HG03095 (cell line): ENCODE results near the gene WNT8B.

Experiments
- ATAC-seq: cut with Tn5 transposase; IDR thresholded peaks from one replicate; pipeline ENCODE4 v1.9.1; 2021; ENCODE audit warnings: moderate library complexity; ENCODE audit not compliant: unreplicated experiment

WNT8B gene

DNA sequence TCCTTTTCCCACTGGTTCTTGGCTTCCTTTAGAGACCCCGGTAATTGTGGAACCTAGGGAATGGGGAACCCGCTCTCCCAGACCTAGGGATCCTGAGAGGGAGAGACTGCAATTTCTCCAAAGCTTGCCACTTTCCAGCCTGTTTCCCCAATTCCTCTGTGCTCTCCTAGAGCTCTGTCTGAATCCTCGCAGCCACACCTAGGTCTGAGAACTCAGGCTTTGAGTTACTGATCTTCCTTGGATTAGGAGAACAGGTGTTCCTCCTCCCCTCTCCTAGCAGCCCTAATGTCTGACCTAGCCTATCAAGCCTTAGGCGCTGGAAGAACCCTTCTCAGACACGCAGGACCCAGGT, 20.0 kb downstream of the WNT8B start:
- ATAC-seq = no peak

GRCh38 chr10:100483876-100484666, 21.3 kb downstream of the WNT8B start:
- no peak for ATAC-seq

DNA sequence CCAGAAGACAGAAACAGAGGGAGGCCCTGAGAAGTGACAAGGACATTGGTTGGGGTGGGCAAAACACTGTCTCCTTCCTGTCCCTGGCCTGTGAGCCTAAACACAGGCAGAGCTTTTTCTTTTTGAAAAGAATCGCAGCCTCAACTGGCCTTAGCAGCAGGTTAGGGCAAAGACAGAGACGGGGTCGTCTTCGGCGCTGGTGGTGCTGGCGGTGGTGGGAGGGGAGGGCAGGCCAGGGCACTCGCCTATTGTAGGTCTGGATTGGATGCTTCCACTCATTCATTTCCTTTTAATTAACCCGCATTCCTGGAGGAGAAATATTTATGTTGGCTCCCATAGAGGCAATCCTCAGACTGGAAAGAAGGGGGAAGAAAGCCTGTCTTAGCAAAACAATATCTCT, 22.6 kb downstream of the WNT8B start:
- no peak for ATAC-seq

GRCh38 chr10:100485801-100486495, 23.1 kb downstream of the WNT8B start:
- ATAC-seq = no peak

DNA sequence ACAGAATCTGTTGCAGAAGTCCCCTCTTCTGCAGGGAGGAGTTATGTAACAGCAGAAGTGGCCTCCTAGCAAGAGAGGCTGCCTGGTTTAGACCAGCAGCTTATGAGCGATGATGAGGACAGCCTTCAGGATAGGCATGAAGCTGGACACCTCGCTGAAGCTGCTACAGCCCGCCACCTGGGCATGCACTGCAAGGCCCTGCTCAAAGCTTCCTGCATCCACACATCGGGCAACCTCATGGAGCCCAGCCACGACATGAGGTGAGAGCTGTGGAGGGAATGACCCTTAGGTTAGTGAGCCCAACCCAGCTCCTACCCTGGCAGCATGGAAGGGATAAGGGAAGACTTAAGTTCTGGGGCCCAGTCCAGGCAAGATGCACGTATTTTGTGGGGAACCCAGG, 24.7 kb downstream of the WNT8B start:
- ATAC-seq = no peak

DNA sequence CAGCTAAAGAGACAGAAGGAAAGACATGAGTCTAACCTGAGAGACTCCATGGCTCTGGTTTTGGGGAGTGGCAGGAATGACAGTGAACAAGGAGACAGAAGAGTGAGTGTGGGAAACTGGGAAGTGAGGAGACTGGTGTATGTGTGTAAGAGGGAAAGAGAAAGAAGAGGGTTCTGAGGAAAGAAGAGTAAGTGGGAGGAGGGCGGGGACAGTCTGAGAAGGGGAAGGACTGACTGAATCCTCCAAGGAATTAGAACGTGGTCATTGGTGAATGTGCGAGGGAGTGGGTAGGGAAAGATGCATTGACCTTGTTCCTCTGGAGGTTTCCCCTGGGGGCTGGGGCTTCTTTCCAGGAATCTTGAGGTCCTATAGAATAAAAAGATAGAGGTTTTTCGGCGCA, 26.6 kb downstream of the WNT8B start:
- no peak for ATAC-seq

- ATAC-seq = no peak
Measured at GRCh38 chr10:100490531-100490930, 27.7 kb downstream of the WNT8B start.

- no peak for ATAC-seq
Measured at GRCh38 chr10:100496567-100496966, 33.8 kb downstream of the WNT8B start.

DNA sequence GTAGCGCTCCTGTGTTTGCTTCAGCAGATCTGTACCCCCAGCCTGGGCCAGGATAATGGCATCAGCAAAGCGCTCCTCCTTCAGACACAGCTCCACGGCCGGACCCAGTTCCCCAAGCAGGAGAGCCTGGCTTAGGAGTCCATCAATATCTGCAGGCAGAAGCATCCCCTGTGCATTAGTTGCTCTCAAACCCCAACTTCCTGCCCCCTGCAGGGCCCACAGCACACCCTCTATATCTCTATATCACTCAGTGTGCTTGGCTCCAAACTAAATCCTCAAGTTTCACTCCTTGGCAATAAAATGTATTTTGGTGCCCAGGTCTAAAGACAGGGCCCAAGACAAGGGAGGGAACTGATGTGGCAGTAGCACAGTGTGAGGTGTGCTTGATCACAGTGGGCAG, 35.2 kb downstream of the WNT8B start:
- no peak for ATAC-seq

DNA sequence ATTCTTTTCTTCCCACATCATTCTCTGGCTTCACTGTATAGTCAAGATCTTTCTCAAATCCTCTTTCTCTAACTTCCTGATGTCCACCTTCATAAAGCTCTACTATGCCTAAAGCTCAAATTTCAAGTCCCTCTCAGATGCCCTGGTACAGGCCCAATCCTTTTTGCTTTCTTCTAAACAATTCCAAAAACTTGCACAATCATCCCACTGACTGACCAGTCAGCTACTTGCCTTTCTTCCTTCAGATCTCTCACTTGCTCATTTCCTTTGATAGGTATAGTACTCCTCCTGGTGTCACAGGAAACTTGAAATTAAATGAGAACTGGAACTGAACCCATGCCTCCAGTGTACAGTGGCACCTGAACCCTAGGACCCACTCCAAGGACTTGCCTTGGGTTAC, 38.6 kb downstream of the WNT8B start:
- no peak for ATAC-seq

- no peak for ATAC-seq
Measured at GRCh38 chr10:100502926-100503494, 40.2 kb downstream of the WNT8B start.

DNA sequence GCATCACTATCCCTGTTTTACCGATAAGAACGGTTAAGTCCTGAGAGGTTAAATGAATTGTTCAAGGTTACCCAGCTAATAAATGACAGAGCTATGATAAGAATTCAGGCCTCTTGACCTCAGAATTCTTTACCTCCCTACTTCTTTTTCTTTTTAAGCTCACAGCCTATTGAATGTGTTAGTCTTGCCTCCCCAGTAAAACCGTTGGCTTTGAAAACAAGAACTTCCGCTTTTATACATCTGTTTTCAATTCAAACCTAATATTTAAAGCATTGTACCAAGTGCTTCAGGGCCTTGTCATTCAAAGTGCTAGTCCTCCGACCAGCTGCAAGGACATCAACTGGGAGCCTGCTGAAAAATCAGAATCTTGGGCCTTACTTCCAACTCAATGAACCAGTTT, 41.3 kb downstream of the WNT8B start:
- ATAC-seq = no peak

DNA sequence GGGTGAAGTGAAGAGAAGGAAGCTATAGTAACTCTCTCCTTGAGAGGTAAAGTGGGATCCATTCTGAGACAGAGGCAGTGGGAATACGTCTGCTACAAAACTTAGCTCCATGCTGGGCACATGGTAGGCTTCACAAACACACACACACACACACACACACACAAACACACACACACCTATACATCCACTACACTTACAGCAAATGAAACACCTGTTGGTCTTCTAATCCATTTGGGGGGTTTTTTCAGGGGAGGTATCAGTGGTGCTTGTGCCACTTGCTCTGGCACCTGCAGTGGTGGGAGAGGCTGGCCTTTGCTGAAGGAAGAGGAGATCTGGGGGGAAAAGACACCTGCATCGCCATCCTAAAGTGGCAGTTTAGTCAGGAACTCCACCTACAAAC, 42.4 kb downstream of the WNT8B start:
- ATAC-seq = no peak

DNA sequence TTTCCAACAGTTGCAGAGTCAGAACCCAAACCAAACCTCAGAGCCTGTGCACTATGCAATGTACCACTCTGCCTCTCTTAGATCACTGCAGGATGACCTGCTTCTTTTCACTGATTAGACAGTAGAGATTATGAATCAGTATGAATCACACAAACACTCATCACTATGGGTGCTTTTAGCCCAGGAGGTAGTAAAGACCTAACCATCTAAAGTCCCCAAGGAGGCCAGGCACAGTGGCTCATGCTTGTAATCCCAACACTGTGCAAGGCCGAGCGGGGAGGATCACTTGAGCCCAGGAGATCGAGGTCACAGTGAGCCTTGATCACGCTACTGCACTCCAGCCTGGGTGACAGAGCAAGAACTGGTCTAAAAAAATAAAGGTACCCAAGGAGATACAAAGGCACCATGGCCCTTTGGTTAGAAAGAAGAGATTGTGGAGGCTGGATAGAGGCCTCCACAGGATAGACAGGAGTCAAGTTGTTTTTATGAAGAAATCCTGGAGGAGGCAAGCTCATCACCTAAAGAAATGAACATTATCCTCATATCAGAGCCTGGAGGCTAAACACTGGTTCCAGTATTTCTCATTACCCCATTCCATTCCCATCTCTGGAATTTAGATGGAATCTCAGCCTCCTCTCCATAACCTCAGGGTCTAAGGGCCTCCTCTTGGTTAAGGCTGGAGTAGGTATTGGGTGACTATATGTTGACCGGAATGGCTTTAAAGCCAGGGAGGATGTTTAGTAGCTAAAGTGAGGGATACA, 44.0 kb downstream of the WNT8B start:
- no peak for ATAC-seq

- no peak for ATAC-seq
Measured at GRCh38 chr10:100507357-100507732, 44.5 kb downstream of the WNT8B start.

DNA sequence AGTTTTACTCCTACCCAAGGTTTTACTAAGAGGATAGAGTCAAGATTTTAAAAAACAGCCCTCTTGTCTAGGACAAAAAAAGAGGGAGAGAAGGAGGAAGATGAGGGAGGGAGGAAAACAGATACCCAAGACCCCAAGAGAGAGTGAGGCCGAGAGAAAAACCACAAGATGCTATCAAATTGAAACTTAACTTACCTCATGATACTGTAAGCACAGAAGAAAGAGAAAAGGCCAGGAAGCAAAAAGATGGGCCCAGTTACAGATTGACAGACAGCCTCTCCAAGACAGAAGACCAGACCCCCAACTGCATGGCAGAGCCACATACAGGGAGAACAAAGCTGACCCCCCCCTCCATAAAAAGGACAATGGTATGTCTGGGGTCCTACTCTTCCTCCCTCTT, 45.5 kb downstream of the WNT8B start:
- ATAC-seq = no peak

GRCh38 chr10:100508691-100509150, 45.9 kb downstream of the WNT8B start:
- no peak for ATAC-seq

- ATAC-seq = no peak
Measured at GRCh38 chr10:100509241-100509840, 46.5 kb downstream of the WNT8B start.

- no peak for ATAC-seq
Measured at GRCh38 chr10:100510533-100511308, 47.9 kb downstream of the WNT8B start.

GRCh38 chr10:100515612-100516011, 52.8 kb downstream of the WNT8B start:
- no peak for ATAC-seq
